Natural killer cell (primary cell): ENCODE measurements around the gene ISCA1. TPM values are rescaled to one million over a fixed set of nuclear protein-coding genes. Genes with fewer than 3 reads are reported as not detected.

Source experiments
- ATAC-seq, 3 donors: fragments of 150-1000 bp in 2 of 3; fragments of 200-7000 bp in 1 of 3; cut with Tn5 transposase; 1 replicate in 1 of 3; 2 replicates in 2 of 3; pipeline ENCODE4 v1.10.0; 2021; ENCODE audit warnings: mild to moderate bottlenecking in 2 of 3, moderate library complexity in 2 of 3
- DNase-seq, 2 donors: peaks; one replicate each; pipeline versions ENCODE4 v3.0.0 to v3.0.0-alpha.2; 2013 to 2021; ENCODE audit warnings: mixed read lengths in 1 of 2
- H3K27ac ChIP-seq: one replicate; pipeline ENCODE4 v1.5.1; 2013; ENCODE audit warnings: mild to moderate bottlenecking, low read length
- H3K27me3 ChIP-seq: one replicate; pipeline ENCODE4 v1.6.1; 2013; ENCODE audit warnings: low read length; ENCODE audit not compliant: control insufficient read depth, insufficient read depth
- H3K36me3 ChIP-seq: one replicate; pipeline ENCODE4 v1.6.1; 2013; ENCODE audit warnings: low read length; ENCODE audit not compliant: control insufficient read depth, insufficient read depth
- H3K4me1 ChIP-seq: one replicate; pipeline ENCODE4 v1.6.1; 2013; ENCODE audit warnings: low read length; ENCODE audit not compliant: control insufficient read depth, insufficient read depth
- H3K4me3 ChIP-seq: one replicate; pipeline ENCODE4 v1.5.1; 2013; ENCODE audit warnings: low read length
- H3K9me3 ChIP-seq: one replicate; pipeline ENCODE4 v1.6.1; 2013; ENCODE audit warnings: low read length; ENCODE audit not compliant: control insufficient read depth, insufficient read depth
- H3K27ac Mint-ChIP-seq, 2 donors: one replicate each; pipeline ENCODE4 v1.8.0; 2022; ENCODE audit warnings: mild to moderate bottlenecking in 2 of 2, mixed read lengths in 2 of 2, moderate library complexity in 1 of 2
- H3K27me3 Mint-ChIP-seq, 2 donors: one replicate each; pipeline ENCODE4 v1.8.0; 2022; ENCODE audit warnings: low read depth in 2 of 2, mixed read lengths in 2 of 2
- H3K36me3 Mint-ChIP-seq: one replicate; pipeline ENCODE4 v1.8.0; 2022; ENCODE audit warnings: mixed read lengths
- H3K4me1 Mint-ChIP-seq, 2 donors: one replicate each; pipeline ENCODE4 v1.8.0; 2022; ENCODE audit warnings: mixed read lengths in 2 of 2
- H3K4me3 Mint-ChIP-seq: one replicate; pipeline ENCODE4 v1.8.0; 2022; ENCODE audit warnings: mild to moderate bottlenecking, moderate library complexity, mixed read lengths
- H3K9me3 Mint-ChIP-seq, 2 donors: one replicate each; pipeline ENCODE4 v1.8.0; 2022; ENCODE audit warnings: mixed read lengths in 2 of 2
- WGBS: methylation state at CpG from one replicate; pipeline ENCODE4 v1.1.7; 2013; ENCODE audit warnings: missing lambda C conversion rate; ENCODE audit not compliant: insufficient coverage; 5-methylcytosine and 5-hydroxymethylcytosine counted together
- intact Hi-C: fragments of 100-400 bp; cut with micrococcal nuclease; formaldehyde crosslinking; loops from one replicate; pipeline ENCODE4 v1.14.2; 2022
- total RNA-seq, 4 donors: library from RNA; stranded (reverse); fragments of 120-200 nt in 1 of 4; gene quantifications; one replicate each; pipeline versions ENCODE4 v1.2.3 to v1.2.4, GENCODE V29; 2013 to 2022
- TF ChIP-seq, protein P1 (sequence below): fragments of 200-600 bp; IDR thresholded peaks from one replicate; pipeline ENCODE4 v1.8.0; 2022; ENCODE audit warnings: antibody characterized with exemption

Gene ISCA1
- total RNA-seq, 3 donors from 2014 or later (not counting 1 experiment from before 2014, with no cell fraction given), result 57.3 to 67.6 (median 63.4) TPM

DNA sequence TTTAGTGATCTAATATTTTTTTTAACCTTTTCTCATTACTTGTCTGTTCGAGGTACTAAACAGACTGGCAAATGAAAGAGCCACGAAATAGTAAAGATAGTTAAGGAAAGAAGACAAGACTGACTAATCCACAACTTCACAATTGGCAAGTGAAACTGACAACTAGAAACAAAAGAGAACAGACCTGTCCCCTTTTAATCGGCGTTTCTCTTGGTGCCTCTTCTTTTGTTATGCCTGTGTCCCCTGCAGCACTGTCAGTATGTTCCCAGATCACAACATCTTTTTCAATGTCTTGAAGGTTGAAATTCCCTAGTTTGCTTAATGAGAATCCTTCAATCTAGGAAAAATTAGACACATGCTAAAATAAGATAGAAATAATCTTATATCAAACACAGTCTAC lies 45.8 kb upstream of the ISCA1 start:
- H3K4me3 ChIP-seq, result no peak overlapping the region
- intact Hi-C loops, result no loop called here
- Mint-ChIP-seq H3K4me3 (no peak overlapping the region), H3K36me3 (peaks cover 33% of the 10 kb centered on the region), H3K27ac (no peak overlapping the region), H3K4me1 (peaks cover 22 to 28% of the 10 kb centered on the region in 2 donors), H3K27me3 (no peaks in the 10 kb centered on the region), H3K9me3 (no peaks in the 10 kb centered on the region)
- H3K9me3 ChIP-seq, result no peaks in the 10 kb centered on the region
- H3K27me3 ChIP-seq, result no peaks in the 10 kb centered on the region
- TF ChIP-seq, protein P1, sequence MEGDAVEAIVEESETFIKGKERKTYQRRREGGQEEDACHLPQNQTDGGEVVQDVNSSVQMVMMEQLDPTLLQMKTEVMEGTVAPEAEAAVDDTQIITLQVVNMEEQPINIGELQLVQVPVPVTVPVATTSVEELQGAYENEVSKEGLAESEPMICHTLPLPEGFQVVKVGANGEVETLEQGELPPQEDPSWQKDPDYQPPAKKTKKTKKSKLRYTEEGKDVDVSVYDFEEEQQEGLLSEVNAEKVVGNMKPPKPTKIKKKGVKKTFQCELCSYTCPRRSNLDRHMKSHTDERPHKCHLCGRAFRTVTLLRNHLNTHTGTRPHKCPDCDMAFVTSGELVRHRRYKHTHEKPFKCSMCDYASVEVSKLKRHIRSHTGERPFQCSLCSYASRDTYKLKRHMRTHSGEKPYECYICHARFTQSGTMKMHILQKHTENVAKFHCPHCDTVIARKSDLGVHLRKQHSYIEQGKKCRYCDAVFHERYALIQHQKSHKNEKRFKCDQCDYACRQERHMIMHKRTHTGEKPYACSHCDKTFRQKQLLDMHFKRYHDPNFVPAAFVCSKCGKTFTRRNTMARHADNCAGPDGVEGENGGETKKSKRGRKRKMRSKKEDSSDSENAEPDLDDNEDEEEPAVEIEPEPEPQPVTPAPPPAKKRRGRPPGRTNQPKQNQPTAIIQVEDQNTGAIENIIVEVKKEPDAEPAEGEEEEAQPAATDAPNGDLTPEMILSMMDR, result no peak
- H3K36me3 ChIP-seq, result peaks cover 72% of the 10 kb centered on the region
- ATAC-seq, result no peak
- 81% methylated on average over 2 of the region's 4 CpGs for WGBS
- H3K27ac ChIP-seq, result no peak overlapping the region
- no peak for DNase-seq
- peaks cover 5% of the 10 kb centered on the region for H3K4me1 ChIP-seq

DNA sequence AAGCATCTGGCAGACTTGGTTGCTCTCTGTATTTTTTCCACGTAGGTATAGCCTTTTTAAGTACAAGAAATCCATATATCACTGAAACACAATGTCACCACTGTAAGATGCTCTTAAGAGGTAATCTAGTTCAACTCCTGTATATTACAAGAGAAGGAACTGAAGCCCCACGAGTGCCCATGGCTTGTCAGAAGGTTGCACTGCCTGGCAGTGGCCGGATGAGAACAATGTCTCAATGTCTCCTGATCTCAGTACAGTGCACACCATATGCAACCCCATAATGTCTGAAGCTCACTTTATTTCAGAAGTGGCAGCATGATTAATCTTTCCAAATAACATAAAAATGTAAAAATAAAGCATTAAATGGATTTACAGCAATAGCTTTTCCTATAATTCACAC lies 44.2 kb upstream of the ISCA1 start:
- Mint-ChIP-seq H3K4me1 (peaks cover 14 to 26% of the 10 kb centered on the region in 2 donors), H3K27me3 (no peaks in the 10 kb centered on the region), H3K4me3 (no peak overlapping the region), H3K36me3 (peaks cover 28% of the 10 kb centered on the region), H3K27ac (peak overlapping the region in 1 of 2 donors; percentile 21), H3K9me3 (no peaks in the 10 kb centered on the region)
- ATAC-seq (no peak), DNase-seq (no peak)
- no peak overlapping the region for H3K27ac ChIP-seq
- whole genome bisulfite sequencing, result 100% methylated on average over 3 of the region's 3 CpGs
- H3K36me3 ChIP-seq, result peaks cover 77% of the 10 kb centered on the region
- H3K9me3 ChIP-seq, result no peaks in the 10 kb centered on the region
- no peaks in the 10 kb centered on the region for H3K27me3 ChIP-seq
- TF ChIP-seq, protein P1, result no peak
- no peak overlapping the region for H3K4me3 ChIP-seq
- H3K4me1 ChIP-seq, result peaks cover 5% of the 10 kb centered on the region
- intact Hi-C loops, result no loop called here

DNA sequence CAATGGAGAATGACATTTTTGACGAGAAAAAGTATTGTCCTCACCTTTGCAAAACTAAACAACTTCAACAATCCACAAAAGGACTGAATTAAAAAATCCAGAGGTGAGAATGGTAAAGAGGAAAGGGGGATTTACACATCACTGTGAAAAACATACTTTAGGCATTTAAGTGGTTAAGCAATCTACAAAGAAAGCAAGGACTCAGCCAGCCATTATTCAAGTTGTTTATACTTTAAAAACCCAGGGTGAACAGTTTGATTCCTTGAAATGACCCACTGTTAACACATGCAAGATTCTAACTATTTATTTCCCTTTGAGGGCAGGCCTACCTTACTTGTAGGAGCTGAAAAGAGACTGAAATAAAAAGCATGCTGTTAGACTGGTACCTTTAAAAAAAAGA lies 42.6 kb upstream of the ISCA1 start:
- Mint-ChIP-seq H3K4me1 (peaks cover 4 to 23% of the 10 kb centered on the region in 2 donors), H3K36me3 (peaks cover 25% of the 10 kb centered on the region), H3K9me3 (no peaks in the 10 kb centered on the region), H3K27me3 (no peaks in the 10 kb centered on the region), H3K4me3 (no peak overlapping the region), H3K27ac (peak overlapping the region in 1 of 2 donors; percentile 35)
- Histone ChIP-seq H3K4me1 (no peaks in the 10 kb centered on the region), H3K27me3 (no peaks in the 10 kb centered on the region), H3K9me3 (no peaks in the 10 kb centered on the region), H3K27ac (no peak overlapping the region), H3K4me3 (no peak overlapping the region), H3K36me3 (peaks cover 85% of the 10 kb centered on the region)
- intact Hi-C loops, result no loop called here
- ATAC-seq (no peak), DNase-seq (no peak)
- no CpG with 5 or more reads among the region's 1 CpG for WGBS
- TF ChIP-seq, protein P1, result no peak

DNA sequence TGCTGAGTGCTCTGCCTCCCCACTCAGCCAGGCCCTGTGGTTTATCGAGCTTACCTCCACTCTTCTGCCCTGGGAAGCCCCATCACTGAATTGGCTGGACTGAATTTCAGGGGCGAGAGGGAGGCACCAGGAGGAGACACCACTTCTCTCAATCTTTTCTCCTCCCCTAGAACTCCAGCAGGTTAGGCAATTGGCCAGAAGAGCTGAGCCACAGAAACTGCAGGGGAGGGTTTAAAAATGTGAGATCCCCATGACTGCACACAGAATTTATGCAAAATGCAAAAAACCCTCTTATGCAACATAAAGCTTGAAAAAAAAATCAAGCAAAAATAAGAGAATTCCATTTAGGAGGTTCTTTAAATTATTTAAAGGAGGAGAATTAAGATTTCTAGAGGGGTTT lies 42.0 kb upstream of the ISCA1 start:
- Mint-ChIP-seq H3K4me3 (no peak overlapping the region), H3K36me3 (peaks cover 25% of the 10 kb centered on the region), H3K4me1 (peaks cover 0 to 19% of the 10 kb centered on the region in 2 donors), H3K27me3 (no peaks in the 10 kb centered on the region), H3K27ac (peak overlapping the region; percentile 35 to 44), H3K9me3 (no peaks in the 10 kb centered on the region)
- ATAC-seq (no peak), DNase-seq (no peak)
- intact Hi-C loops, result no loop called here
- WGBS, result 84% methylated on average over 2 of the region's 2 CpGs
- H3K4me1 ChIP-seq, result no peaks in the 10 kb centered on the region
- no peak overlapping the region for H3K27ac ChIP-seq
- TF ChIP-seq, protein P1, result no peak
- H3K4me3 ChIP-seq, result no peak overlapping the region
- peaks cover 91% of the 10 kb centered on the region for H3K36me3 ChIP-seq
- H3K9me3 ChIP-seq, result no peaks in the 10 kb centered on the region
- no peaks in the 10 kb centered on the region for H3K27me3 ChIP-seq
